ENCODE data around the gene PLRG1. TPM values are rescaled to one million over a fixed set of nuclear protein-coding genes. Genes with fewer than 3 reads are reported as not detected.
"Not testable (repeated sequence)": the region's sequence is repeated elsewhere in the genome, so short reads cannot be mapped to it uniquely, and the experiment has no call there.

Gene PLRG1
- total RNA-seq (2014; rRNA removed; shearing (Covaris generic); ENCODE audit: low replicate concordance): 62.1 and 105 TPM in 2 replicates

GRCh38 chr4:154549894-154550790, at the start of gene PLRG1:
TSS of gene PLRG1 (minus strand) at chr4:154550400. CDS start at chr4:154550308, 92 bp downstream.
- DNase-seq (ENCODE audit: low read depth): peak; percentile 86
- in situ Hi-C loops (cut with HindIII; ENCODE audit: low pct_unique_long_range_greater_than_20kb, low sequenced_read_pairs): no loop called here

- DNase-seq (ENCODE audit: low read depth): no peak
- in situ Hi-C loops (cut with HindIII; ENCODE audit: low pct_unique_long_range_greater_than_20kb, low sequenced_read_pairs): no loop called here
Observed at GRCh38 chr4:154597798-154598774, 47.9 kb upstream of the PLRG1 start.

GRCh38 chr4:154597281-154597680, 47.1 kb upstream of the PLRG1 start:
- in situ Hi-C loops (cut with HindIII; ENCODE audit: low pct_unique_long_range_greater_than_20kb, low sequenced_read_pairs): not testable (repeated sequence)

GRCh38 chr4:154595807-154596206, 45.6 kb upstream of the PLRG1 start:
- in situ Hi-C loops (cut with HindIII; ENCODE audit: low pct_unique_long_range_greater_than_20kb, low sequenced_read_pairs): no loop called here
- peak; percentile 52 for DNase-seq (ENCODE audit: low read depth)

More at GRCh38 chr4:154597281-154597680, 47.1 kb upstream of the PLRG1 start:
- not testable (repeated sequence) for DNase-seq (ENCODE audit: low read depth)

- DNase-seq (ENCODE audit: low read depth); in situ Hi-C loops (cut with HindIII; ENCODE audit: low pct_unique_long_range_greater_than_20kb, low sequenced_read_pairs): not testable (repeated sequence)
Observed at GRCh38 chr4:154594343-154594742, 44.1 kb upstream of the PLRG1 start.

GRCh38 chr4:154593868-154594267, 43.7 kb upstream of the PLRG1 start:
- no peak for DNase-seq (ENCODE audit: low read depth)
- in situ Hi-C loops (cut with HindIII; ENCODE audit: low pct_unique_long_range_greater_than_20kb, low sequenced_read_pairs): no loop called here

GRCh38 chr4:154591890-154592289, 41.7 kb upstream of the PLRG1 start:
- in situ Hi-C loops (cut with HindIII; ENCODE audit: low pct_unique_long_range_greater_than_20kb, low sequenced_read_pairs): no loop called here
- DNase-seq (ENCODE audit: low read depth): no peak

GRCh38 chr4:154590329-154591006, 40.3 kb upstream of the PLRG1 start, which contains the start of gene FGA:
TSS of gene FGA (minus strand) at chr4:154590742. CDS start at chr4:154590687, 55 bp downstream.
- no peak for DNase-seq (ENCODE audit: low read depth)
- in situ Hi-C loops (cut with HindIII; ENCODE audit: low pct_unique_long_range_greater_than_20kb, low sequenced_read_pairs): no loop called here

- in situ Hi-C loops (cut with HindIII; ENCODE audit: low pct_unique_long_range_greater_than_20kb, low sequenced_read_pairs): no loop called here
- DNase-seq (ENCODE audit: low read depth): no peak
Observed at GRCh38 chr4:154589296-154590197, 39.3 kb upstream of the PLRG1 start.

GRCh38 chr4:154588198-154588597, 38.0 kb upstream of the PLRG1 start:
- in situ Hi-C loops (cut with HindIII; ENCODE audit: low pct_unique_long_range_greater_than_20kb, low sequenced_read_pairs): no loop called here

GRCh38 chr4:154586296-154587033, 36.3 kb upstream of the PLRG1 start:
- in situ Hi-C loops (cut with HindIII; ENCODE audit: low pct_unique_long_range_greater_than_20kb, low sequenced_read_pairs): no loop called here
- no peak for DNase-seq (ENCODE audit: low read depth)

More at GRCh38 chr4:154588198-154588597, 38.0 kb upstream of the PLRG1 start:
- DNase-seq (ENCODE audit: low read depth): no peak

GRCh38 chr4:154585369-154586018, 35.3 kb upstream of the PLRG1 start:
- in situ Hi-C loops (cut with HindIII; ENCODE audit: low pct_unique_long_range_greater_than_20kb, low sequenced_read_pairs): no loop called here

GRCh38 chr4:154584259-154584658, 34.1 kb upstream of the PLRG1 start:
- no peak for DNase-seq (ENCODE audit: low read depth)
- in situ Hi-C loops (cut with HindIII; ENCODE audit: low pct_unique_long_range_greater_than_20kb, low sequenced_read_pairs): no loop called here

More at GRCh38 chr4:154585369-154586018, 35.3 kb upstream of the PLRG1 start:
- no peak for DNase-seq (ENCODE audit: low read depth)

GRCh38 chr4:154583677-154584076, 33.5 kb upstream of the PLRG1 start:
- no peak for DNase-seq (ENCODE audit: low read depth)
- in situ Hi-C loops (cut with HindIII; ENCODE audit: low pct_unique_long_range_greater_than_20kb, low sequenced_read_pairs): no loop called here

- no peak for DNase-seq (ENCODE audit: low read depth)
- in situ Hi-C loops (cut with HindIII; ENCODE audit: low pct_unique_long_range_greater_than_20kb, low sequenced_read_pairs): no loop called here
Observed at GRCh38 chr4:154583230-154583629, 33.0 kb upstream of the PLRG1 start.

GRCh38 chr4:154582723-154583122, 32.5 kb upstream of the PLRG1 start:
- no peak for DNase-seq (ENCODE audit: low read depth)
- in situ Hi-C loops (cut with HindIII; ENCODE audit: low pct_unique_long_range_greater_than_20kb, low sequenced_read_pairs): no loop called here
